Measurements from ENCODE around the gene GPHN.
A peak's percentile ranks its signal among the peaks of the same experiment; 100 is the strongest.
"Not testable (repeated sequence)": the region's sequence is repeated elsewhere in the genome, so short reads cannot be mapped to it uniquely, and the experiment has no call there.

GPHN gene

GRCh38 chr14:66657780-66658179, 149.8 kb downstream of the GPHN start:
- no peak for DNase-seq (ENCODE audit: low spot score)

GRCh38 chr14:66662374-66662773, 154.4 kb downstream of the GPHN start:
- no peak for DNase-seq (ENCODE audit: low spot score)

- DNase-seq (ENCODE audit: low spot score): no peak
Observed at GRCh38 chr14:66677780-66678179, 169.8 kb downstream of the GPHN start.

- no peak for DNase-seq (ENCODE audit: low spot score)
Observed at GRCh38 chr14:66680216-66680615, 172.3 kb downstream of the GPHN start.

- DNase-seq (ENCODE audit: low spot score): no peak
Observed at GRCh38 chr14:66696326-66696725, 188.4 kb downstream of the GPHN start.

- DNase-seq (ENCODE audit: low spot score): no peak
Observed at GRCh38 chr14:66698503-66698902, 190.6 kb downstream of the GPHN start.

GRCh38 chr14:66701813-66702212, 193.9 kb downstream of the GPHN start:
- no peak for DNase-seq (ENCODE audit: low spot score)

- DNase-seq (ENCODE audit: low spot score): no peak
Observed at GRCh38 chr14:66708267-66708666, 200.3 kb downstream of the GPHN start.

GRCh38 chr14:66709291-66709690, 201.3 kb downstream of the GPHN start:
- DNase-seq (ENCODE audit: low spot score): peak; percentile 5

- not testable (repeated sequence) for DNase-seq (ENCODE audit: low spot score)
Observed at GRCh38 chr14:66714291-66714690, 206.3 kb downstream of the GPHN start.

GRCh38 chr14:66715313-66715712, 207.4 kb downstream of the GPHN start:
- DNase-seq (ENCODE audit: low spot score): not testable (repeated sequence)

GRCh38 chr14:66716227-66716626, 208.3 kb downstream of the GPHN start:
- no peak for DNase-seq (ENCODE audit: low spot score)

GRCh38 chr14:66717561-66718140, 209.7 kb downstream of the GPHN start:
- no peak for DNase-seq (ENCODE audit: low spot score)

GRCh38 chr14:66724996-66725395, 217.0 kb downstream of the GPHN start:
- DNase-seq (ENCODE audit: low spot score): no peak

- not testable (repeated sequence) for DNase-seq (ENCODE audit: low spot score)
Observed at GRCh38 chr14:66731298-66731697, 223.4 kb downstream of the GPHN start.

GRCh38 chr14:66735853-66736252, 227.9 kb downstream of the GPHN start:
- no peak for DNase-seq (ENCODE audit: low spot score)

- DNase-seq (ENCODE audit: low spot score): no peak
Observed at GRCh38 chr14:66739826-66740225, 231.9 kb downstream of the GPHN start.

- no peak for DNase-seq (ENCODE audit: low spot score)
Observed at GRCh38 chr14:66745078-66745477, 237.1 kb downstream of the GPHN start.

- peak; percentile 25 for DNase-seq (ENCODE audit: low spot score)
Observed at GRCh38 chr14:66746316-66747006, 238.5 kb downstream of the GPHN start.

- no peak for DNase-seq (ENCODE audit: low spot score)
Observed at GRCh38 chr14:66752109-66752508, 244.2 kb downstream of the GPHN start.

GRCh38 chr14:66758031-66758613, 250.2 kb downstream of the GPHN start:
- no peak for DNase-seq (ENCODE audit: low spot score)

GRCh38 chr14:66772146-66772545, 264.2 kb downstream of the GPHN start:
- no peak for DNase-seq (ENCODE audit: low spot score)

GRCh38 chr14:66782853-66783252, 274.9 kb downstream of the GPHN start:
- DNase-seq (ENCODE audit: low spot score): no peak

- no peak for DNase-seq (ENCODE audit: low spot score)
Observed at GRCh38 chr14:66790101-66790500, 282.2 kb downstream of the GPHN start.
